GM13976 (cell line): ENCODE data around the gene RGS16.

Experiments used
- DNase-seq: peaks from one replicate; pipeline ENCODE4 v3.0.0; 2012; ENCODE audit warnings: low spot score
- CTCF ChIP-seq: IDR thresholded peaks from 2 replicates; pipeline ENCODE4 v1.5.1; 2012; ENCODE audit warnings: borderline replicate concordance, mild to moderate bottlenecking; ENCODE audit not compliant: insufficient read depth; ENCODE audit errors: extremely low read depth, missing control alignments, control extremely low read depth
- in situ Hi-C: fragments of 300-500 bp; cut with MboI; formaldehyde crosslinking; loops from one replicate; pipeline ENCODE4 v1.12.0; 2022; ENCODE audit warnings: low sequenced_read_pairs, mixed read lengths, inconsistent platforms; ENCODE audit not compliant: unreplicated experiment

Gene RGS16

GRCh38 chr1:182611787-182612186 is 7.6 kb upstream of the RGS16 start:
- no peak for TF ChIP-seq CTCF
- in situ Hi-C loops, result no loop called here
- no peak for DNase-seq

- in situ Hi-C loops, result no loop called here
- no peak for TF ChIP-seq CTCF
- DNase-seq, result no peak
Measured at GRCh38 chr1:182611326-182611725, 7.1 kb upstream of the RGS16 start.

- TF ChIP-seq CTCF, result no peak
- DNase-seq, result no peak
- in situ Hi-C loops, result no loop called here
Measured at GRCh38 chr1:182610606-182611194, 6.5 kb upstream of the RGS16 start.

- in situ Hi-C loops, result no loop called here
- no peak for DNase-seq
- TF ChIP-seq CTCF, result no peak
Measured at GRCh38 chr1:182608845-182609610, 4.8 kb upstream of the RGS16 start.

- no peak for DNase-seq
- TF ChIP-seq CTCF, result no peak
- in situ Hi-C loops, result no loop called here
Measured at GRCh38 chr1:182608236-182608635, 4.0 kb upstream of the RGS16 start.

GRCh38 chr1:182607566-182607965 is 3.4 kb upstream of the RGS16 start:
- in situ Hi-C loops, result no loop called here
- DNase-seq, result no peak
- TF ChIP-seq CTCF, result no peak

GRCh38 chr1:182603646-182604174 is 479 bp downstream of the RGS16 start:
- in situ Hi-C loops, result no loop called here
- TF ChIP-seq CTCF, result no peak
- no peak for DNase-seq
